H9 (cell line): ENCODE data around the gene TYRO3. TPM values are rescaled to one million over a fixed set of nuclear protein-coding genes. Genes with fewer than 3 reads are reported as not detected.

Experiments used
- DNase-seq: peaks from one replicate; pipeline ENCODE4 v3.0.0-alpha.2; 2017
- H2AFZ ChIP-seq: one replicate; pipeline ENCODE4 v1.6.1; 2013; ENCODE audit warnings: mild to moderate bottlenecking, low read length, control low read depth, moderate library complexity
- H2AK5ac ChIP-seq: 2 replicates; pipeline ENCODE4 v1.6.1; 2013; ENCODE audit warnings: low read length, control low read depth, mixed read lengths; ENCODE audit not compliant: insufficient read length
- H2BK120ac ChIP-seq: one replicate; pipeline ENCODE4 v1.6.1; 2013; ENCODE audit warnings: low read depth, mild to moderate bottlenecking, low read length, control low read depth, inconsistent platforms; ENCODE audit not compliant: poor library complexity, severe bottlenecking
- H2BK12ac ChIP-seq: 2 replicates; pipeline ENCODE4 v1.6.1; 2013; ENCODE audit warnings: low read length, control low read depth, mixed read lengths, low read depth; ENCODE audit not compliant: insufficient read length
- H2BK15ac ChIP-seq: 2 replicates; pipeline ENCODE4 v1.6.1; 2013; ENCODE audit warnings: low read depth, low read length, control low read depth
- H2BK20ac ChIP-seq: one replicate; pipeline ENCODE4 v1.6.1; 2013; ENCODE audit warnings: low read depth, mild to moderate bottlenecking, low read length, control low read depth, inconsistent platforms; ENCODE audit not compliant: poor library complexity, severe bottlenecking
- H2BK5ac ChIP-seq: 2 replicates; pipeline ENCODE4 v1.6.1; 2013; ENCODE audit warnings: low read length, control low read depth, mixed read lengths; ENCODE audit not compliant: insufficient read length
- H3K14ac ChIP-seq: 2 replicates; pipeline ENCODE4 v1.6.1; 2013; ENCODE audit warnings: low read length, control low read depth; ENCODE audit not compliant: insufficient read depth
- H3K18ac ChIP-seq: 2 replicates; pipeline ENCODE4 v1.6.1; 2013; ENCODE audit warnings: low read depth, mild to moderate bottlenecking, mixed read lengths, low read length, control low read depth; ENCODE audit not compliant: insufficient read length
- H3K23ac ChIP-seq: 2 replicates; pipeline ENCODE4 v1.6.1; 2013; ENCODE audit warnings: low read length, control low read depth, mixed read lengths, low read depth; ENCODE audit not compliant: insufficient read length
- H3K23me2 ChIP-seq: 2 replicates; pipeline ENCODE4 v1.6.1; 2013; ENCODE audit warnings: low read depth, mild to moderate bottlenecking, mixed read lengths, low read length, control low read depth; ENCODE audit not compliant: insufficient read length, poor library complexity, severe bottlenecking
- H3K27ac ChIP-seq: 2 replicates; pipeline ENCODE4 v1.5.1; 2013; ENCODE audit warnings: low read length, control low read depth, mixed read lengths, low read depth; ENCODE audit not compliant: insufficient read length
- H3K27me3 ChIP-seq: 2 replicates; pipeline ENCODE4 v1.6.1; 2013; ENCODE audit warnings: low read length, control low read depth, inconsistent platforms; ENCODE audit not compliant: insufficient read depth
- H3K4ac ChIP-seq: 2 replicates; pipeline ENCODE4 v1.6.1; 2013; ENCODE audit warnings: low read depth, mild to moderate bottlenecking, control low read depth, inconsistent platforms, low read length, moderate library complexity
- H3K4me1 ChIP-seq: 2 replicates; pipeline ENCODE4 v1.6.1; 2013; ENCODE audit warnings: low read length, control low read depth, inconsistent platforms; ENCODE audit not compliant: insufficient read depth
- H3K4me2 ChIP-seq: 2 replicates; pipeline ENCODE4 v1.6.1; 2013; ENCODE audit warnings: low read length, control low read depth, mixed read lengths; ENCODE audit not compliant: insufficient read length, insufficient read depth
- H3K56ac ChIP-seq: 2 replicates; pipeline ENCODE4 v1.6.1; 2013; ENCODE audit warnings: low read depth, mild to moderate bottlenecking, mixed read lengths, low read length, control low read depth; ENCODE audit not compliant: insufficient read length
- H3K79me1 ChIP-seq: 2 replicates; pipeline ENCODE4 v1.6.1; 2013; ENCODE audit warnings: low read depth, mild to moderate bottlenecking, moderate library complexity, low read length, control low read depth, inconsistent platforms; ENCODE audit not compliant: insufficient read depth, poor library complexity, severe bottlenecking
- H3K79me2 ChIP-seq: 2 replicates; pipeline ENCODE4 v1.6.1; 2013; ENCODE audit warnings: low read length, control low read depth, inconsistent platforms; ENCODE audit not compliant: insufficient read depth
- H3K9ac ChIP-seq: 2 replicates; pipeline ENCODE4 v1.6.1; 2013; ENCODE audit warnings: low read length, control low read depth, mixed read lengths; ENCODE audit not compliant: insufficient read length; ENCODE audit errors: extremely low read depth
- H3K9me3 ChIP-seq: one replicate; pipeline ENCODE4 v1.6.1; 2013; ENCODE audit warnings: low read depth, low read length, inconsistent platforms; ENCODE audit not compliant: control insufficient read depth
- H3T11ph ChIP-seq: one replicate; pipeline ENCODE4 v1.6.1; 2013; ENCODE audit warnings: mild to moderate bottlenecking, low read length, control low read depth, inconsistent platforms
- H4K20me1 ChIP-seq: one replicate; pipeline ENCODE4 v1.6.1; 2013; ENCODE audit not compliant: control insufficient read depth, insufficient read length, insufficient read depth
- H4K5ac ChIP-seq: 2 replicates; pipeline ENCODE4 v1.6.1; 2013; ENCODE audit warnings: low read depth, mild to moderate bottlenecking, mixed read lengths, low read length, control low read depth; ENCODE audit not compliant: insufficient read length
- H4K8ac ChIP-seq: replicated peaks from 2 replicates; pipeline ENCODE4 v1.6.1; 2013; ENCODE audit warnings: low read length, control low read depth, mixed read lengths, low read depth; ENCODE audit not compliant: insufficient read length
- H4K91ac ChIP-seq: 2 replicates; pipeline ENCODE4 v1.6.1; 2013; ENCODE audit warnings: low read depth, mild to moderate bottlenecking, moderate library complexity, mixed read lengths, low read length, control low read depth; ENCODE audit not compliant: insufficient read length
- H3K27ac Mint-ChIP-seq, 3 experiments: 2 replicates in 2 of 3; 3 replicates in 1 of 3; pipeline ENCODE4 v1.8.0; 2020 to 2021; ENCODE audit warnings: mixed read lengths in 3 of 3, mild to moderate bottlenecking in 1 of 3, moderate library complexity in 1 of 3
- H3K27me3 Mint-ChIP-seq: 2 replicates; pipeline ENCODE4 v1.8.0; 2021; ENCODE audit warnings: low read depth, mild to moderate bottlenecking, moderate library complexity, mixed read lengths
- H3K36me3 Mint-ChIP-seq, 3 experiments: 2 replicates in 2 of 3; 3 replicates in 1 of 3; pipeline ENCODE4 v1.8.0; 2020 to 2021; ENCODE audit warnings: low read depth in 3 of 3, mixed read lengths in 3 of 3; ENCODE audit not compliant: insufficient read depth in 1 of 3
- H3K4me1 Mint-ChIP-seq, 2 experiments: 2 replicates each; pipeline ENCODE4 v1.8.0; 2020; ENCODE audit warnings: mixed read lengths in 2 of 2
- H3K4me3 Mint-ChIP-seq, 2 experiments: 2 replicates in 1 of 2; 3 replicates in 1 of 2; pipeline ENCODE4 v1.8.0; 2020 to 2021; ENCODE audit warnings: mild to moderate bottlenecking in 2 of 2, mixed read lengths in 2 of 2, moderate library complexity in 1 of 2
- H3K9me3 Mint-ChIP-seq, 2 experiments: 2 replicates in 1 of 2; 3 replicates in 1 of 2; pipeline ENCODE4 v1.8.0; 2020; ENCODE audit warnings: mild to moderate bottlenecking in 2 of 2, mixed read lengths in 2 of 2, moderate library complexity in 1 of 2
- CTCF ChIP-seq: fragments of 200-600 bp; sonication (generic); conservative IDR thresholded peaks from 3 replicates; pipeline ENCODE4 v1.8.0; 2021; ENCODE audit warnings: antibody characterized with exemption, mild to moderate bottlenecking
- WGBS: extraction: QIAGEN DNeasy Blood & Tissue Kit; methylation state at CpG from one replicate; pipeline ENCODE4 v1.1.7; 2013; ENCODE audit warnings: missing lambda C conversion rate, low lambda C conversion rate, mixed read lengths; ENCODE audit not compliant: insufficient read length; ENCODE audit errors: extremely low coverage; 5-methylcytosine and 5-hydroxymethylcytosine counted together
- total RNA-seq: library from RNA; stranded (reverse); gene quantifications from 2 replicates; pipeline ENCODE4 v1.2.1, GENCODE V29; 2021

TYRO3 gene
- total RNA-seq, 1 experiment from 2014 or later = 124 TPM

- H3K27me3 ChIP-seq = peaks cover 33% of the 10 kb centered on the region
- no peak overlapping the region for H4K5ac ChIP-seq
- H4K20me1 ChIP-seq = no peaks in the 10 kb centered on the region
- peaks cover 23 to 27% of the 10 kb centered on the region in 2 experiments for H3K4me1 Mint-ChIP-seq
- no peak overlapping the region for H2BK20ac ChIP-seq
- no peak overlapping the region for H3K27ac ChIP-seq
- no peak overlapping the region for H2BK5ac ChIP-seq
- no peak overlapping the region for H4K91ac ChIP-seq
- no peak overlapping the region for H3K23ac ChIP-seq
- no peak overlapping the region for H3K4ac ChIP-seq
- no peak for TF ChIP-seq CTCF
- no peak overlapping the region for H2BK120ac ChIP-seq
- no peak overlapping the region for H3K9ac ChIP-seq
- no peak for DNase-seq
- H3K14ac ChIP-seq = no peak overlapping the region
- no peak overlapping the region for H3K18ac ChIP-seq
- H2BK12ac ChIP-seq = no peak overlapping the region
- H3K27me3 Mint-ChIP-seq = peaks cover 94% of the 10 kb centered on the region
- peak overlapping the region in 1 of 2 experiments; percentile 50; a peak in 1 of 5 replicates for H3K4me3 Mint-ChIP-seq
- H3K23me2 ChIP-seq = peaks cover 11% of the 10 kb centered on the region
- no peak overlapping the region for H2AFZ ChIP-seq
- WGBS = no CpG with 5 or more reads among the region's 7 CpGs
- H3K4me2 ChIP-seq = peak overlapping the region; percentile 87
- no peak overlapping the region for H4K8ac ChIP-seq
- no peak overlapping the region for H2BK15ac ChIP-seq
- no peaks in the 10 kb centered on the region for H3K4me1 ChIP-seq
- no peak overlapping the region for H3K27ac Mint-ChIP-seq
- no peaks in the 10 kb centered on the region for H3K79me2 ChIP-seq
- H3K56ac ChIP-seq = no peak overlapping the region
- H3K9me3 Mint-ChIP-seq = no peaks in the 10 kb centered on the region; a peak in 2 of 5 replicates
- H3K9me3 ChIP-seq = no peaks in the 10 kb centered on the region
- H2AK5ac ChIP-seq = no peak overlapping the region
- no peaks in the 10 kb centered on the region for H3K79me1 ChIP-seq
- peaks cover 0 to 2% (median 0%) of the 10 kb centered on the region in 3 experiments; a peak in 3 of 7 replicates for H3K36me3 Mint-ChIP-seq
- no peak overlapping the region for H3T11ph ChIP-seq
These were observed 48.3 kb upstream of the TYRO3 start for GRCh38 chr15:41510728-41511127.
